HG03575 (cell line): Measurements from ENCODE around the gene OR2L8.

ENCODE experiments used
- ATAC-seq: cut with Tn5 transposase; IDR thresholded peaks from one replicate; pipeline ENCODE4 v1.9.1; 2021; ENCODE audit not compliant: unreplicated experiment, insufficient number of reproducible peaks, low FRiP score; ENCODE audit errors: extremely low read depth

Gene OR2L8

DNA sequence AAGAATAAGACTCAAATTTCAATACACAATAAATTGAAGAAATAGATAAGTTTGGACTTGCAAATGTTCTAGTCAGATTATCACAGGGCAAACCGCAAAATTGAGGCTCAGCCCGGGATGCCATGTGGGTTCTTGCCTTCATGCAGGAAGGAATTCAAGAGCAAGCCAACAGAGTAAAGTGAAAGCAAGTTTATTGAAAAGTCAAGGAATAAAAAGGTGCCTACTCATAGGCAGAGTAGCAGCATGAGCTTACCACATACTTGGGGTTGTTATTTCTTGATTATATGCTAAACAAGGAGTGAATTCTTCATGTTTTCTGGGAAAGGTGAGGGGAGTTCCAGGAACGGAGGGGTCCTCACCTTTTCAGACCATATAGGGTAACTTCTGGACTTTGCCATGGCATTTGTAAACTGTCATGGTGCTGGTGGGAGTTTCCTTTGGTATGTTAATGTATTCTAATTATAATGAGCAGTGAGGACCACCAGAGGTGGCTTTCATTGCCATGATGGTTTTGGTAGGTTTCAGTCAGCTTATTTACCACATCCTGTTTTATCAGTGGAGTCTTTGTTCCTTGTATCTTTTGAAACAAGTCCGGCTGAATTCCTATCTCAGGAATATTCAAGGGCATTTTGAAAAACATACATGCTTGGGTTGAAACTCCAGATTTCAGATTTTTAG, 14.4 kb downstream of the OR2L8 start:
- no peak for ATAC-seq

DNA sequence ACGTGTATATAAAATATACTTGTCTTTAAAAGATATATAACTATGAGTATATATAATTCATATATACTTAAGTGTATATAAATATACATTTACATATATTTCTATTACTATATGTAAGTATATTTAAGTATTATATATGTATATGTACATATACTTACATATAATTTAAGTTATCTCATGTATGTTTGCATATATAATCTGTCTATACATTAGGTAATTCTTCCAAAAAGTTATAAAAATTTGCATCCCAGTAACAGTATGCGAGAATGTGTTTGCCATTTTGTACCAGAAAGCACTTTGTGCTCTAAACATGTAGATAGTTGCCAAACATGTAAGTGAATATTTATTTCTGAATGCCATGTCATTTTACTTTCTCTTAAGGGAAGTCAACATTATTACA, 16.3 kb downstream of the OR2L8 start, which contains the start of gene OR2AK2:
TSS of gene OR2AK2 (plus strand) at position 301 of the 400 bp plus-strand sequence. CDS start 144 bp downstream, outside the sequence.
- ATAC-seq, result no peak

DNA sequence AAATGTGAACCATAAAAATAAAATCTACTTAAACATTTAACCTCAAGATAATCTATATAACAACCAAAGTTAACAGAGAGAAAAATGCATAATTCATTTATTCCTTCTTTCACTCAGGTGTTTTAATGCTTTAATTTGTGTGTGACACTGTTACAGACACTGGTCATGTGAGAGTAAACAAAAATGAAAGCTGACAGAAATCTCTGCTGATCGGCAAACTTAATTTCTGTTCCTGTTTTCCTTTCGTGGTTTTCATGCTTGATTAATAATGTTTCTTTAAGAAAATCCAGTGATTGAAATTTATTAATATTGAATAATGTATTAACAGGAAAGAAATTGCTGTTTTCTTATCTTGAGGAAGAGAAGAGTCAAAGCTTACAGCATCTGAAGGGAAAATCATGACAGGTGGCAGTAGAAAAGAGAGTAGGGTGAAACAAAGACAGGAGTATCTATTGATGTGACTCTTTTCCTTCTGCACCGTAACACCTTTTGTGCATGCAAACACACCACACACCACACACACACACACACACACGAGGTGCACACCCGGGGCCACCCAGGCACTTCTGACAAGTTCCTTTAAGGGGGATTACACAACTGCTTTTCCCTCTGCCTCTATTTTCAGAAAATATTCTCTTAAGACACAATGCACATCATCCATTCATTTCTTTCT, 18.0 kb downstream of the OR2L8 start:
- ATAC-seq, result no peak

DNA sequence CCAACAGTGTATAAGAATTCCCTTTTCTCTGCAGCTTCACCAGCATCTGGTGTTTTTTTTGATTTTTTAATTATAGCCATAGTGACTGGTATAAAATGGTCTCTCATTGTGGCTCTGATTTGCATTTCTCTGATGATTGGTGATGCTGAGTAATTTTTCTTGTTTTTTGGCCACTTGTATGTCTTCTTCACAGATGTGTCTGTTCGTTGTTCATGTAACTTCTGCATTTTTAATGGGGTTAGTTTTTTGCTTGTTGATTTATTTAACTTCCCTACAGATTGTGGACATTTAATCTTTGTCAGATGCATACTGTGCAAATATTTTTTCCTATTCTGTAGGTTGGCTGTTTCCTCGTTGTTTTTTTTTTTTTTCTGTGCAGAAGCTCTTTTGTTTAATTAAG, 44.3 kb downstream of the OR2L8 start:
- ATAC-seq, result no peak

DNA sequence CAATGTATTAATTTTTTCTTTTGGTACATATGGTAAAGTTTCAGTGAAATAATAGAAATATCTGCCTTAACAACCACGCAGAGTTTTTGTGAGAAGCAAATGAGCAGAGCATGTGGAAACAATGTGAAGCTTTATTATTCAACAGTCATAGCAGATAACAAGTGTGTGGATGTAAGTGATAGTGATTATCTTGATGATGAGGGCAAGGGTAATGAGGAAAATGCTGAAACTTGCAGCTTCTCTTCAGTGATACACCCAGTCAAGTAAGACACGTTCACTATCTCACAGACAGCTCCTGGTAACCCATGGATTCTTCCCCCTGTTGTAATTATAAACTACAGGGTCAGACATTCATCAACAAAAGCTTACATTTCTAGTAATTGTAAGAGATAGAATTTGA, 50.2 kb downstream of the OR2L8 start:
- ATAC-seq, result no peak
